HEK293 (cell line): ENCODE data around the gene TMEM150C.

Source experiments
- CTCF ChIA-PET: fragments of 350-600 bp; formaldehyde crosslinking; extraction: SDS; loops from one replicate; lab custom pipeline; 2021; ENCODE audit warnings: antibody characterized with exemption; lab: Yijun Ruan, JAX
- POLR2A ChIA-PET: fragments of 300-600 bp; formaldehyde crosslinking; extraction: SDS; loops from one replicate; lab custom pipeline; 2020; ENCODE audit warnings: antibody characterized with exemption, inconsistent platforms; lab: Yijun Ruan, JAX
- H3K27ac ChIP-seq: fragments of 200-500 bp; sonication (Bioruptor generic); 2 replicates; pipeline ENCODE4 v1.5.1; 2014; ENCODE audit warnings: low read depth, low read length, control low read depth, inconsistent platforms; ENCODE audit errors: extremely low read depth
- H3K36me3 ChIP-seq, 2 experiments: fragments of 200-500 bp in 1 of 2; sonication (Bioruptor generic) in 1 of 2; 1 replicate in 1 of 2; 2 replicates in 1 of 2; pipeline ENCODE4 v1.5.1; 2014 to 2017; ENCODE audit warnings: inconsistent platforms in 2 of 2, low read length in 2 of 2; ENCODE audit not compliant: control insufficient read depth in 2 of 2, insufficient read depth in 1 of 2
- H3K4me1 ChIP-seq: fragments of 200-500 bp; sonication (Bioruptor generic); 2 replicates; pipeline ENCODE4 v1.5.1; 2014; ENCODE audit warnings: mild to moderate bottlenecking, low read length, inconsistent platforms; ENCODE audit not compliant: control insufficient read depth, insufficient read depth
- H3K4me3 ChIP-seq: 2 replicates; pipeline ENCODE4 v1.5.1; 2011; ENCODE audit warnings: low read depth, mild to moderate bottlenecking, control low read depth, low read length, moderate library complexity
- H3K9me3 ChIP-seq: fragments of 200-500 bp; sonication (Bioruptor generic); 2 replicates; pipeline ENCODE4 v1.5.1; 2014; ENCODE audit warnings: low read depth, low read length, inconsistent platforms; ENCODE audit not compliant: control insufficient read depth, insufficient read depth
- FEZF1 ChIP-seq: fragments of 450-650 bp; formaldehyde crosslinking; IDR thresholded peaks from 2 replicates; pipeline ENCODE4 v1.5.1; 2016; ENCODE audit warnings: missing biosample characterization, missing genetic modification characterization
- GFI1B ChIP-seq: fragments of 450-650 bp; formaldehyde crosslinking; IDR thresholded peaks from 2 replicates; pipeline ENCODE4 v1.5.1; 2016; ENCODE audit warnings: missing biosample characterization, missing genetic modification characterization
- KLF10 ChIP-seq: fragments of 450-650 bp; IDR thresholded peaks from 2 replicates; pipeline ENCODE4 v1.5.1; 2018; ENCODE audit warnings: missing biosample characterization, mild to moderate bottlenecking, missing genetic modification characterization
- SP7 ChIP-seq: fragments of 450-650 bp; formaldehyde crosslinking; IDR thresholded peaks from 2 replicates; pipeline ENCODE4 v1.5.1; 2016; ENCODE audit warnings: missing biosample characterization, missing genetic modification characterization
- ZBTB17 ChIP-seq: fragments of 450-650 bp; formaldehyde crosslinking; IDR thresholded peaks from 2 replicates; pipeline ENCODE4 v1.5.1; 2016; ENCODE audit warnings: missing biosample characterization, missing genetic modification characterization
- ZBTB21 ChIP-seq: fragments of 450-650 bp; formaldehyde crosslinking; IDR thresholded peaks from 2 replicates; pipeline ENCODE4 v1.5.1; 2017; ENCODE audit warnings: missing biosample characterization, missing genetic modification characterization
- ZNF10 ChIP-seq: fragments of 450-650 bp; formaldehyde crosslinking; IDR thresholded peaks from 2 replicates; pipeline ENCODE4 v1.5.1; 2017; ENCODE audit warnings: missing biosample characterization, missing genetic modification characterization
- ZNF146 ChIP-seq: fragments of 450-650 bp; formaldehyde crosslinking; IDR thresholded peaks from 2 replicates; pipeline ENCODE4 v1.5.1; 2016; ENCODE audit warnings: missing biosample characterization, missing genetic modification characterization
- ZNF157 ChIP-seq: fragments of 450-650 bp; formaldehyde crosslinking; IDR thresholded peaks from 2 replicates; pipeline ENCODE4 v1.5.1; 2016; ENCODE audit warnings: missing biosample characterization, missing genetic modification characterization
- ZNF175 ChIP-seq: fragments of 450-650 bp; formaldehyde crosslinking; IDR thresholded peaks from 2 replicates; pipeline ENCODE4 v1.5.1; 2016; ENCODE audit warnings: missing biosample characterization, missing genetic modification characterization
- ZNF184 ChIP-seq: fragments of 450-650 bp; IDR thresholded peaks from 2 replicates; pipeline ENCODE4 v1.5.1; 2018; ENCODE audit warnings: missing biosample characterization, mild to moderate bottlenecking, missing genetic modification characterization
- ZNF23 ChIP-seq: fragments of 450-650 bp; formaldehyde crosslinking; IDR thresholded peaks from 2 replicates; pipeline ENCODE4 v1.5.1; 2016; ENCODE audit warnings: missing biosample characterization, missing genetic modification characterization, borderline replicate concordance
- ZNF423 ChIP-seq: fragments of 450-650 bp; formaldehyde crosslinking; IDR thresholded peaks from 2 replicates; pipeline ENCODE4 v1.5.1; 2016; ENCODE audit warnings: missing biosample characterization, missing genetic modification characterization
- ZNF449 ChIP-seq: fragments of 450-650 bp; formaldehyde crosslinking; IDR thresholded peaks from 2 replicates; pipeline ENCODE4 v1.5.1; 2017; ENCODE audit warnings: missing biosample characterization, mild to moderate bottlenecking, missing genetic modification characterization, moderate library complexity
- ZNF510 ChIP-seq: fragments of 450-650 bp; formaldehyde crosslinking; IDR thresholded peaks from 2 replicates; pipeline ENCODE4 v1.5.1; 2018; ENCODE audit warnings: mild to moderate bottlenecking, missing genetic modification characterization, missing biosample characterization; ENCODE audit not compliant: insufficient replicate concordance
- ZNF514 ChIP-seq: fragments of 450-650 bp; formaldehyde crosslinking; IDR thresholded peaks from 2 replicates; pipeline ENCODE4 v1.5.1; 2016; ENCODE audit warnings: missing biosample characterization, missing genetic modification characterization
- ZNF530 ChIP-seq: fragments of 450-650 bp; formaldehyde crosslinking; IDR thresholded peaks from 2 replicates; pipeline ENCODE4 v1.5.1; 2016; ENCODE audit warnings: low read depth, missing biosample characterization, missing genetic modification characterization
- ZNF561 ChIP-seq: fragments of 450-650 bp; IDR thresholded peaks from 2 replicates; pipeline ENCODE4 v1.5.1; 2018; ENCODE audit warnings: missing biosample characterization, missing genetic modification characterization, borderline replicate concordance
- ZNF654 ChIP-seq: fragments of 450-650 bp; formaldehyde crosslinking; IDR thresholded peaks from 2 replicates; pipeline ENCODE4 v1.5.1; 2016; ENCODE audit warnings: low read depth, missing biosample characterization, missing genetic modification characterization
- ZNF677 ChIP-seq: fragments of 450-650 bp; IDR thresholded peaks from 2 replicates; pipeline ENCODE4 v1.5.0; 2018; ENCODE audit warnings: missing biosample characterization, mild to moderate bottlenecking, missing genetic modification characterization, moderate library complexity
- TF ChIP-seq, protein P1 (sequence below): fragments of 450-650 bp; formaldehyde crosslinking; IDR thresholded peaks from 2 replicates; pipeline ENCODE4 v1.5.1; 2016; ENCODE audit warnings: missing biosample characterization, missing genetic modification characterization
- TF ChIP-seq, protein P2 (sequence below): fragments of 450-650 bp; formaldehyde crosslinking; IDR thresholded peaks from 2 replicates; pipeline ENCODE4 v1.5.1; 2017; ENCODE audit warnings: missing biosample characterization, missing genetic modification characterization

TMEM150C gene

GRCh38 chr4:82601242-82602015 lies 39.6 kb upstream of the TMEM150C start (continued):
- no peak for TF ChIP-seq ZNF423 (tag by site-specific recombination)
- TF ChIP-seq, protein P1, sequence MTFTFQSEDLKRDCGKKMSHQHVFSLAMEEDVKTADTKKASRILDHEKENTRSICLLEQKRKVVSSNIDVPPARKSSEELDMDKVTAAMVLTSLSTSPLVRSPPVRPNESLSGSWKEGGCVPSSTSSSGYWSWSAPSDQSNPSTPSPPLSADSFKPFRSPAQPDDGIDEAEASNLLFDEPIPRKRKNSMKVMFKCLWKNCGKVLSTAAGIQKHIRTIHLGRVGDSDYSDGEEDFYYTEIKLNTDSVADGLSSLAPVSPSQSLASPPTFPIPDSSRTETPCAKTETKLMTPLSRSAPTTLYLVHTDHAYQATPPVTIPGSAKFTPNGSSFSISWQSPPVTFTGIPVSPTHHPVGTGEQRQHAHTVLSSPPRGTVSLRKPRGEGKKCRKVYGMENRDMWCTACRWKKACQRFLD, result no peak

GRCh38 chr4:82599336-82599735 lies 37.5 kb upstream of the TMEM150C start:
- TF ChIP-seq ZNF530 (tag by site-specific recombination), result no peak
- no peak for TF ChIP-seq ZNF677 (tag by site-specific recombination)
- peak; percentile 33 for TF ChIP-seq ZNF654 (tag by site-specific recombination)
- TF ChIP-seq ZNF561 (tag by site-specific recombination), result no peak
- no peaks in the 10 kb centered on the region for H3K4me1 ChIP-seq
- no peak overlapping the region for H3K4me3 ChIP-seq
- no peaks in the 10 kb centered on the region for H3K36me3 ChIP-seq
- POLR2A ChIA-PET, result no interaction called here
- CTCF ChIA-PET, result interaction anchor here (0.7 to 1.2 kb wide), 2 partner anchors 13 to 133 kb away, joined by 3 read pairs; no protein-coding TSS in a partner anchor
- H3K27ac ChIP-seq, result no peak overlapping the region
- H3K9me3 ChIP-seq, result no peaks in the 10 kb centered on the region

- TF ChIP-seq ZNF157 (tag by site-specific recombination), result no peak
- TF ChIP-seq ZNF514, result no peak
- TF ChIP-seq ZNF10 (tag by site-specific recombination), result no peak
- no peak for TF ChIP-seq FEZF1
- no peak for TF ChIP-seq KLF10 (tag by site-specific recombination)
- no peak for TF ChIP-seq ZBTB17 (tag by site-specific recombination)
- no peak for TF ChIP-seq SP7 (tag by site-specific recombination)
- no peak for TF ChIP-seq ZNF510
- TF ChIP-seq ZBTB21 (tag by site-specific recombination), result no peak
- no peak for TF ChIP-seq ZNF184 (tag by site-specific recombination)
- TF ChIP-seq, protein P2, sequence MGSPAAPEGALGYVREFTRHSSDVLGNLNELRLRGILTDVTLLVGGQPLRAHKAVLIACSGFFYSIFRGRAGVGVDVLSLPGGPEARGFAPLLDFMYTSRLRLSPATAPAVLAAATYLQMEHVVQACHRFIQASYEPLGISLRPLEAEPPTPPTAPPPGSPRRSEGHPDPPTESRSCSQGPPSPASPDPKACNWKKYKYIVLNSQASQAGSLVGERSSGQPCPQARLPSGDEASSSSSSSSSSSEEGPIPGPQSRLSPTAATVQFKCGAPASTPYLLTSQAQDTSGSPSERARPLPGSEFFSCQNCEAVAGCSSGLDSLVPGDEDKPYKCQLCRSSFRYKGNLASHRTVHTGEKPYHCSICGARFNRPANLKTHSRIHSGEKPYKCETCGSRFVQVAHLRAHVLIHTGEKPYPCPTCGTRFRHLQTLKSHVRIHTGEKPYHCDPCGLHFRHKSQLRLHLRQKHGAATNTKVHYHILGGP (tag by site-specific recombination), result no peak
- no peak for TF ChIP-seq ZNF175 (tag by site-specific recombination)
- TF ChIP-seq ZNF23 (tag by site-specific recombination), result no peak
- TF ChIP-seq ZNF146 (tag by site-specific recombination), result no peak
- TF ChIP-seq GFI1B, result no peak
- TF ChIP-seq ZNF449, result no peak
- POLR2A ChIA-PET, result no interaction called here
- CTCF ChIA-PET, result no interaction called here
- no peaks in the 10 kb centered on the region for H3K36me3 ChIP-seq
- H3K4me1 ChIP-seq, result no peaks in the 10 kb centered on the region
- no peaks in the 10 kb centered on the region for H3K9me3 ChIP-seq
- H3K4me3 ChIP-seq, result no peak overlapping the region
- H3K27ac ChIP-seq, result no peak overlapping the region
Measured at GRCh38 chr4:82594456-82594855, 32.7 kb upstream of the TMEM150C start.
